Endothelial cell (in vitro differentiated cells): ENCODE data around the gene EXOG. TPM values are rescaled to one million over a fixed set of nuclear protein-coding genes. Genes with fewer than 3 reads are reported as not detected.

Experiments used
- total RNA-seq: library from RNA; stranded (reverse); fragmentation: NEBNext Ultra II Directional; extraction: Animal tissue kit (Norgen Biotek cat#: 25700); gene quantifications from one replicate; pipeline ENCODE4 v1.2.1, GENCODE V29; 2021; ENCODE audit not compliant: unreplicated experiment

EXOG gene
- total RNA-seq, 1 donor from 2014 or later: 18.3 TPM

Other genes starting within 250 kb of the EXOG start
- 0.21 TPM for gene SLC22A13, start 230.5 kb upstream of the EXOG start, total RNA-seq
- 0.36 TPM for gene SLC22A14, start 214.0 kb upstream of the EXOG start, total RNA-seq
- gene XYLB, start 149.6 kb upstream of the EXOG start, total RNA-seq: 2.4 TPM
- 56.7 TPM for gene ACVR2B, start 42.5 kb upstream of the EXOG start, total RNA-seq
- gene SCN5A, start 153.3 kb downstream of the EXOG start, total RNA-seq: 1.4 TPM